Activated naive CD4-positive, alpha-beta T cell treated with anti-CD3 and anti-CD28 coated beads, Interleukin-2, amount 50 U/mL, for 16 hours (primary cell): ENCODE measurements around the gene OSBPL3.
"Not testable (repeated sequence)": the region's sequence is repeated elsewhere in the genome, so short reads cannot be mapped to it uniquely, and the experiment has no call there.

ENCODE experiments used
- DNase-seq: peaks from one replicate; pipeline ENCODE4 v3.0.0-alpha.2; 2020

The OSBPL3 gene

DNA sequence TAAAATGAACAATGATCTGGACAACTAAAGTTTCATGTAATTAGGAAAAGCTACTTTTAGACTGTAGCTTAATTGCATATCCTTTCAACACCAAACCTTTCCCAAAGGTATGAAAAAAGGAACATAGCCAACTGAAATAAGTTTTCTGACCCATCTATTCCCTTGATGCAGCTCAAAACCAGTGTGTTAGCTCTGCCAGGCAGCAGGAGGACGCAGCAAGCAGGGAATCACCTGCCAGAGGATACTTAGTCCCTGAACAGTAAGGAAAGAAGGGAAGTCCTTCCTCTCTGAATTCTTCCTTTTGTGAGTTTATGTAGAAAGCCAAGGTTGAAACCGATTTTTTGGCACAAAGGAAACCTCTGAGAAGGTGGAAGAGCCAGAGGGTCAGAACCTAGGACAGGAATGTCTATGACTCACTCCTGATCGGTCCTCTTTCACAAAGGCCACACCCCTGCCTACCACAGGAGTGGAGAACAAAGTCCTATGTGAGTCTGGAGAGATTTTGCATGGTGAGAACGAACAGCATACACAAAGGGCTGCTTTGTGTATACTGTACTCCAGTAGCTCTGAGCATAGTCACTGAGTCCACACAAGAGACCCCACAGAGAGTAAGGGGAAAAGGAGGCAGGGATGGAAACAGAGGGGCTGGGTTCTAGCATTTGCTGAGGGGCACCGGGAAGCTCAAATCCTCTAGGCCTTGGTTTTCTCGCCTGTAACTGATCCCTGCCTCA is 153.9 kb downstream of the OSBPL3 start:
- DNase-seq, result no peak

DNA sequence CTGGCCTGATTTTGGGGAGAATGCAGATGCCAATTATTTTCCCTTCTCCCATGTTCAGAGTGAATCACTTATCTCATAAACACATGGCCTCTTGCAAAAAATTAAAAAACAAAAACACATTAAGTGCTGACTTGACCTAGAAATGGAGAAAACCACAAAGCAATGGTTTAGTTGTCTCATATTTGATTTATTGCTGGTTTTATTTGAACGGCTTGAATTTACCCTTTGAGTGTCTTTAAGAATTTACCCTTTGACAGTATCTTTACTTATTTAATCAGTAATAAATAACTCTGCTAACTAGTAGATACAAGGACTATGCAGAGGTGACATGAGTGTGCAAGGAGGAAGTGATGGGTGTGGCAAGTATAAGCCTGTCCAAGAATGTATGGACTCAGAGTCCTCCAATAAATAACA is 154.6 kb downstream of the OSBPL3 start:
- DNase-seq, result no peak

DNA sequence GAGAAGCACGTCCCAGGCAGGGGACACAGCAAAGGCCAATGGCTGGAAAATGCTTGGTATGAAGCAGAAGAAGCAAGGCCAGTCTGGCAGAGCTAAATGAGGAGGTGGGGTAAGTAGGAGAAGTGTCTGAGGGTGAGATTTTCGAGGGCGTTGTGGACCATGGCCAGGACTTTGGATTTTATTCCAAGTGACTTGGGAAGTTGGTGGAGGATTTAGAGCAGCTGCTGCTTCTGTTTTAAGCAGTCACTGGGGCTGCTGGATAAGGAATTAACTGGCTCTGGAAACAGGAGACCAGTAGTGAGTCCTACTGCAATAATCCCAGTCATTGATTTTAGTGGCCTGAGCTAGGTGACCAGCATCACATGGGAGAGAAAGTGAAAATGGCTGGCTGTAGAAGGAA is 155.1 kb downstream of the OSBPL3 start:
- DNase-seq, result no peak

DNA sequence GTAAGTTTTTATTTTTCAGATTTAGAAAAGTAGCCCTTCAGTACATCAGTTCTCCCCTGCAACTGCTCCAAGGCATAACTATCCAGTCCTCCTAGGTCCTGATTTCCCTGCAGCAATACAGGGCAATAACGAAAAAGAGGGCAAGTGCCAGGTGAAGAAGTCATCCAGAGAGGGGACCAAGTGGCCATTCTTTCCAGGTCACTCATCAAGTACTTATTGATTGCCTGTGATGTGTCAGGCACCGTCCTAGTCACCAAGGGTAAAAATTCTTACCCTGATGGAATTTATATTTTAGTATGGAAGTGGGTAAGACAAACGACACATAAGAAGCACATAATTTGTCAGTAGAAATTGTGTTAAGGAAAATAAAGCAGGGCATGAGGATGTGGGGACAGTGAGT is 155.6 kb downstream of the OSBPL3 start:
- DNase-seq, result no peak

DNA sequence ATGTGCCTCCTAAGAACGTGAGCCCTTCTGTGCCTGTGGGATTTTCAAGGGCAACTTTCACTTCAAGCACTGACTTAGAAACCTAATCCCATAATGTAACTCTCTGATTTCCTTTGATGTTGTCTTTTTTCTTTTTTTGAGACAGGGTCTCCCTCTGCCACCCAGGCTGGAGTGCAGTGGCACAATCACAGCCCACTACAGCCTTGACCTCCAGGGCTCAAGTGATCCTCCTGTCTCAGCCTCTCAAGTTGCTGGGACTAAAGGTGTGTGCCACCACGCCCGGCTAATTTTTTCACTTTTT is 158.3 kb downstream of the OSBPL3 start:
- no peak for DNase-seq

DNA sequence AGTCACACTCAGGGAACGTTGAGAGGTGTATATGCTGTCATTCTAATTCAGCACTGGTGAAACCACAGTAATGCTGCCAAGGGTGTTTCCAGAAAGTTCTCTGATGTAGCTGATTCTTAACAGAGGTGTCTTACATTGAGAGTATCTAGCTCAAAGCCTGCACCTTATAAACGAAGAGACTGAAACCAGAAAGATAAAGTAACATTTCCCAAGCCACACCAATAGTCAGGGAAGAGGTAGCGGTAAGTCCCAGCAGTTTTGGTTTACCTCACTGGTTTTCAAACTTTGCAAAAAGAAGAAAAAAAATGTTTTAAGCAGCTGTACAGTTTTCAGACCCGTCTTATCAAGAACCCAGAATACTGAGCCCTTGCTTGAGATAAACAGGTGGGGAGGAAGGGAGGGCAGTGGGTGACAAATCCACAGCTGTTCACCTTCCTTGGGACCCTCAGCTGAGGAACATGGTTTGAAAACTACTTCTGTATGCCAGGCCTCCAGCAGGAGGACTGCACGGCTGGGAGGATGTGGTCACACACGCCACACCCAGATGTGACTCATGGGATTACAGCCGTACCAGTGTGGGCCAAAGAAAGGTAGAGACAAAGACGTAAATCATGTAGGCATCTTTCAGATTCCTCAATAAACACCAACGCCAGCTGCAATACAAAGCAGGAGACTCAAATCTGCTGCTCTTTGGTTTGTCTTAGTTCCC is 158.8 kb downstream of the OSBPL3 start:
- peak; percentile 73 for DNase-seq

DNA sequence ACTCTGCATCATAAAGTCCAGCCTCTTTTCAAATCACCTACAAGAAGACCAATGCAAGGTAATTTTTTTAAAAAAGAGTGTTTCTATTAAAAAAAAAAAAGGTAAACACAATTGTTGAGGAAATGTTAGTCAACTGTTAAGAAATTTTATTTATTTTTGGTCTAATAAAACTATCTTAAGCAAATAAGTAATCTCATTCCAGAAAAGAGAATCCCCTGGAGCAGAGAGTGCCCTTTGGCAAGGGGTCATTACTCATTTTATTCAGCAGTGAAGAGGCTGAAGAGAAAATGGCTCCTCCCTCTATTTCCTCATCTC is 159.3 kb downstream of the OSBPL3 start:
- DNase-seq, result no peak

DNA sequence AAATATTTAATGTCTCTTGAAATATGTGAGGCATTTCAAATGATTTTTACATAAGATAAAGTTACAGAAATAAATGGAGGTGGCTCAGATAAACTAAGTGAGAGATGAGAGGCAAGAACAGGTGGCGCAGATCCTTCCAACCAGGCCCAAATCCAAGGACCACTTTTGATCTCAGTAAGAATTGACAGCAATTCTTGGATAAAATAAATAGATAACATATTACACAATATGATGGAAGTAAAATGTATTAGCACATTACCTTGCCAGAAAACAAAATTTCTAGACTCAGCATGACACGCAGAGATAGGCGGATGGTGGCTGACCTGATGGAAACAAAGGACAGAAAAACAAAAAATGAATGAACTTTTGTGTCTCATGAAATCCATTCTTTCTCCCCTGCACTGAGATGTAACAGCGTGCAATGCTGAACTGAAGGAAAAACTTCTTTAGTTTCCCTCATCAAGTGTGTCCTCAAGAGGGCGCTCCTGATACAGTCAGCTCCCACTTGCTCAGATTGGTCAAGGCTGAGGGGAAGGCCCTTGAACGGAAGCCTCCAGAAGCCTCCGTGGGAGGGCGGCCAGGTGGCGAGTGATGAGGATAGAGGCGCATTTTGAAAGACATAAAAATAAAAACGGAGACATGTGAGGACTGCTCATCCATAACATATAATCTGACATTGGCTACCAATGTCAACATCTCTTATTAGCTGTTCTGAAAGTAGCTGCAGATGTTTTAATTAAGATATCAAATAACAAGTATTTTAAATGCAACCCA is 159.9 kb downstream of the OSBPL3 start:
- peak; percentile 62 for DNase-seq

DNA sequence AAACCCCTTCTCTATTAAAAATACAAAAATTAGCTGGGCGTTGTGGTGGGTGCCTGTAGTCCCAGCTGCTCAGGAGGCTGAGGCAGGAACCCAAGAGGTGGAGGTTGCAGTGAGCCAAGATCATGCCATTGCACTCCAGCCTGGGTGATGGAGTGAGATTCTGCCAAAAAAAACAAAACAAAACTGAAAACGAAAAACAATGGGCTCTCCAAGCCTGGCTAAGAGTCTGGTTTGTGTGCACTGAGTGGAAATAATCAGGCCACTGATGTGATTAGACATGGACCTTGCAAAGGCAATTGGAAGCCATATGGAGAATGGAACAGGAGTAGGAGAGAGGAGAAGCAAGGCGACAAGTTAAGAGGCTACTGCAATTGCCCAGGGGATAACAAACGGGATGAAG is 162.6 kb downstream of the OSBPL3 start:
- no peak for DNase-seq

DNA sequence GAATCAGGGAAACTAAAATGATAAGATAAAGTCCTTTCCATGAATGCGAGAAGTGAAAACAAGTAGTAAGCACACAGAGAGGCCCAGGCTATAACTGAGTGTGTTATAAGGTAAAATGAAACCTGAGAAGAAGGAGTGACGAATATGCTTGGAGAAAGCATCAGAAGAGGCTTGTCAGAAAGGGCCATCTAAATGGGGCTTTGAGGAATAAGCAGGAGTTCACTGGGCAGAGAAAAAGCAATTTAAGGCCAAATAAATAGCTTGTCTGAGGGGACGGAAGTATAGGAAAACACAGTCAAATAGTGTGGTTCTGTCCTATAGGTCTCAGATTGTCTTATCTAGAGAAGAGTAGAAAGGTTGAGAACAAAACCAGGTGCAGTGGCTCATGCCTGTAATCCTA is 163.1 kb downstream of the OSBPL3 start:
- DNase-seq, result no peak

DNA sequence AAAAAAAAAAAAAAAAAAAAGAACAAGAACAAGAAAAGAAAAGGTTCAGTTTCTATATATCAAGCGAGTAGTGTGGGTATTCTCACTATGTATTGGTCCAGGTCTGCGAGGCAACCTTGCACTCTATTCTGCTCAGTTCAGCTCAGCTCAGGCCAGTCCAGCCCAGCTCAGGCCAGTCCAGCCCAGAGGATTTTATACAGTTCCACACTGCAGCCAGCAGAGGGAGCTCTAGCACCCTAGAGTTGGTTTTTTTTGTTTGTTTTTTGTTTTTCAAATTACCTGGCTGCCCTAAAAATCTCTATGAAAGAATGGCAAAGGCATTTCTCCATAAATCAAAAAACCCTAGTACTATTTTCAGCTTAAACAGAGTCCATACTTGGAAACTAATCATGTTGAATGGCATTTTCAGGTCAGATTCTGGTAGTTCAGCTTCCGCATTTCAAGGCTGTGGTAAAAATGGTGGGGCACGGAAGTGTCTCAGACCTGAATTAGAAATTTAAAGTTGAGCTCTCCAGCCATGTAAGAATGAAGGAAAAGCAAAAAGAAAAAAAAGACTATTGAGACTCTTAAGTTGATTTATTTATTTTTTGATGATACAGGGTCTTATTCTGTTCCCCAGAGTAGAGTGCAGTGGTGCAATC is 167.6 kb downstream of the OSBPL3 start:
- DNase-seq, result peak; percentile 29

DNA sequence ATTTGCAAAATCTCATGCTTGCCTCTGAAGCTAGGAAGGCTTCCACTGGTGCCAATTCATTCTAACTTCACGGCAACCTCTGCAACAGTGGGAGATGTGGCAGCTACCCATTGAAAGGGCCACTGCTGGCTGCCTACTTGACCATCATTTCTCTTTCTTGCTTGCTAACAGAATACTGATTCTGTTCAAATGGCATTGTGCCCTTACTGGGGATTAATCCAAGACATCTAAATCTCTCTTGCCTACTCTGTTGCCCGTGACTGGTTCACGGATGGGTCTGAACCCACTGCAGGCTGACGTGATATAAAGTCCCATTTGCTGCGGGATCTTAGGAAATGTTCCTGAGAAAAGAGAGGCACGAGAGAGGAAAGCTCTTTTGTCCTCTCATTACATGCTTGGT is 171.5 kb downstream of the OSBPL3 start:
- DNase-seq, result no peak

DNA sequence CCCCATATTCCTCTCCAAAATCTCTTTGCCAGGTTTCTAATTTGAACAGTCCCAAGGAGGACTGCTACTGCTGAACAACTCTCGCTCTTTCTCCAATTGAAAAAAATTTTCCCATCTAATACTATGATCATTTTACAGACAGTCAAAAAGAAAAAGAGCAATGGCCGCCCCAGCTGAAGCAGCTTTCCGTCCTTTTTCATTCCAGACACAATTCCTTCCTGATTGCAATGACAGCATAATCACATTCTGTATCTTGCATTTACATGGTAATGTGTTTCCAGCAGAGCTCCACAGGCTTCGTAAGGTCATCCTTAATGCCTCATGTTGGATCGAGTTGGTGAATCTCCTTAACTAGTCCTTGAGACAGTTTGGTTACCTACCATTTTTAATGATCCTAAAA is 177.7 kb downstream of the OSBPL3 start:
- DNase-seq, result no peak

DNA sequence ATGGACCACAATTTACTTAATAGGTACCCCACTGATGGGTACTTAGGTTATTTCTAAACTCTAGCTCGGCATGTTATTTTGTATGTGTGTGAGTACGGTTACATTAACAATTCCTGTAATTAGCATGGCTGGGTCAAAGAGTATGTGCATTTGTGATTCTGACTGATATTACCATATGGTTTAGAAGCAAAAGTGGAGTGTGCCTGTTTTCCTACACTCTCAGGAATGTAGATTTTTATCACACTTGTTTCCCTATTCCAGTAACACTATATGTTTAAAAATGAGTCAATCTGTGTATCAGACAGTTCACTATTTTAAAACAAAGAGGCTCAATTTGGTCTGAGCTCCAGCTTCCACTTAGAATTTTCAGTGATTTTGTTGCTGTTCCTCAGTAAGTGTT is 178.1 kb downstream of the OSBPL3 start:
- DNase-seq, result no peak

DNA sequence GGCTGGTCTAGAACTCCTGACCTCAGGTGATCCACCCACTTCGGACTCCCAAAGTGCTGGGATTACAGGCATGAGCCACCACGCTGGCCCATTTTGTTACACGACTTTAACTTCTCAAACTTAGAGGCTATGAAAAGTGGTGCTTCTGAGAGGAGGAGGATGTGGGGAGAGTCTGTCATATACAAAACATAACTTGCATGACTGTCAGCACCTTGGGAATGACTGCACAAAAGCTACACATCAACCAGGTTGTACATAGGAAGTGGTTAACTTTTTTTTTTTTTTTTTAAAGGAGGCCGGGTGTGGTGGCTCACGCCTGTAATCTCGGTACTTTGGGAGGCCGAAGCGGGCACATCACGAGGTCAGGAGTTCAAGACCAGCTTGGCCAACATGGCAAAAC is 179.3 kb downstream of the OSBPL3 start:
- no peak for DNase-seq

DNA sequence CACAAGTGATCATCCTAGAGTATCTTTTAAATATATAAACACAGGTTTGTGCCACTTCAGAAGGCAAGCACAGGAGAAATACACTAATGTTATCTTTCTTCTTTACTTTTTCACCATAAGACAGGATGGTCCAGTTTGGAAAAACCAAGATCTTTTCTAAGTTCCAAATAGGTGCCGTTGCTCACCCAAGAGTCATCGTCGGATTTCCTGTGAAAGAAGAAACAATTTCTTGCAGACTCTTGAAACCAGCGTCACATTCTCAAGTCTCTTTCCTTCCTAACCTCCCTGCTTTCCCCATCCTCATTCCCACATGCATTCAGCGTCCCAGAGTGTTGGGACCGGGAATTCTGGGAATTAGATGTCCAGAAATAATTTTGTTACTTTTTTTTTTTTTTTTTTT is 179.9 kb downstream of the OSBPL3 start:
- no peak for DNase-seq

DNA sequence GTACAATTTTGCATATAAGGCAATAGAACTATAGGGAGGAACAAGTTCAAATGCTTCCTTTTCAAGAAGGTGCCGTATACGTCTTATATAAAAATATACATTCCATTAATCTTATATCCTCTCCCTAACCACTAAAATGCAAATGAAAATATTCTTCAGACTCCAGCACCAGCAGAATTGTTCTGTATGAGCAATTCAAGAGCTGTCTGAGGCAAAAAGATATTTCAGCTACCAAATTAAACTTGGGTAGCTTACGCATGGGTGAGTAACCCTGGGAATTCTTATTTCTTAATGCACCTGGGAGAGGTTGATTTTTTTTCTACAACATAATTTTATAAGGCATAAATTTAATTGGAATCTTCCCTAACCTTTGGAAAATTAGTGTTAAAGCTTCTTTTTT is 180.5 kb downstream of the OSBPL3 start:
- DNase-seq, result no peak

DNA sequence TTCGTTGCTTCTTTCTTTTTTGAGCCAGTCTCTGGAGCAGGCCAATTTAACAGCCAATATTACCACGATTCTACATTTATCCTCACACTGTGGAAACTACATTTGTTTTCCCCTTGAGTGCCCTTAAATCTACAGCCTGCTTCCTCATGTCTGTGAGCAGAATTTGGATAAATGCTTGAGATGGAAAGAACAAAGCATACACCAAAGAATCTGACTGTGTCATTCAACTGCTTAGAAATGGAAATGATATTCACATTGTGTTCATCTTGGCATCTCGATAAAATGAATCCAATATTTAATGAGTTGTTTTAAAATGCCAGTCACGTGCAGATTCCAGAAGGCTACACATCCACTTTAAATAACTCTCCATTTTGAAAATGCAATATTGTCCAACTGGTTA is 181.7 kb downstream of the OSBPL3 start:
- DNase-seq, result no peak

DNA sequence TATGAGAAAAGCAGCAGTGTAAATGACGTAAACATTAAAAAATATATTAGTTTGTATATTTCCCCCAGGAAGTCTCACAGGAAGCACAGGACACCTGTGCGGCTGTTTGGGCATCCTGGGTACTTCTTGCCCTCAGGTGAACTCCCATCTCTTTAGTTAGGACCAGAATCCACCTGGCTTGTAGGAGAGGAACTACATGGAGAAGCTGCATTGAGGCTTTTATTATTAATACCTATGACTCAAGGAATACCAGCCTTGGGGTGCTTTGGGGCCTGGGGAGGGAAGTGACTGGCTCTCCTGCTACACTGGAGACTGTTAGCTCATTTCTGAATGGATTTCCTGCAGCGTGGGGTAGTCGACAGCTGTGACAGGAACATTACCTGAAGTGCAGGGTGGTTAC is 182.7 kb downstream of the OSBPL3 start:
- DNase-seq, result no peak

DNA sequence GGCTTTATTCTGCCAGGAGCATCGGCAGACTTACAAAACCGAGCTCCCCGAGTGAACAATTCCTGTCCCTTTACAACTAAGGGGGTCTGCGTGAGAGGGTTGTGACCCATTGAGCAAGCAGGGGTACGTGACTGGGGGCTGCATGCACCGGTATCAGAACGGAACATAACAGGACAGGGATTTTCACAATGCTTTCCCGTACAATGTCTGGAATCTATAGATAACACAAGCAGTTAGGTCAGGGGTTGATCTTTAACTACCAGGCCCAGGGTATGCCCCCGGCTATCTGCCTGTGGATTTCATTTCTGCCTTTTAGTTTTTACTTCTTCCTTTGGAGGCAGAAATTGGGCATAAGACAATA is 184.6 kb downstream of the OSBPL3 start:
- no peak for DNase-seq

DNA sequence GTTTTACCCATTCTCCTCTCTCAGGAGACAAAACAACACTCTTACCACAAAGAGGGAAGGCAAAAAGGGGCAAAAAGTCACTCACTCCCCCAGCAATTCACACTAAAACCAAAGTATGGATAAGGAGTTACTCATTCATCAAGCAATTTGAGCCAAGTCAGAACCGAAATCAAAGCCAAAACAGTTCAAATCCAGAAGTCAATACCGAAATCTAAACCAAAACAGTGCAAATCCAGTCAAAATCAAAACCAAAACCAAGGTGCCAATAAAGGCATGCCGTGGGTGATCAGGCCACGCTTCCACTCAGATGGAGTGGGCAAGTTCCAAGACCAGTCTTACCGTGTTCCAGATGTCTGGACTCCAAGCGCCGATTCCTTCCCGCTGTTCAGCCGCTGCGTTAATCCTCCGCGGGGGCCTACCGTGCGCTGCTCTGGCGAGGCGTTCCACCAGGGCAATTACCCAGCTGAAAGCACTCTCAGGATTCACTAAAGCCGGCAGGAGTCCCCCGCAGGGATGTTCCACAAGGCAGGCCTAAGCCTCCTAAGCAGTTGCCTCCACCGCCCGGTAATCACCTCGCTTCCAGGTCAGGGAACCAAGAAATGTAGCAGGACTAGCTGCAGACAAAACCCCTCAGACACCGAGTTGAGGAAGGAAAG is 185.1 kb downstream of the OSBPL3 start:
- DNase-seq, result not testable (repeated sequence)

DNA sequence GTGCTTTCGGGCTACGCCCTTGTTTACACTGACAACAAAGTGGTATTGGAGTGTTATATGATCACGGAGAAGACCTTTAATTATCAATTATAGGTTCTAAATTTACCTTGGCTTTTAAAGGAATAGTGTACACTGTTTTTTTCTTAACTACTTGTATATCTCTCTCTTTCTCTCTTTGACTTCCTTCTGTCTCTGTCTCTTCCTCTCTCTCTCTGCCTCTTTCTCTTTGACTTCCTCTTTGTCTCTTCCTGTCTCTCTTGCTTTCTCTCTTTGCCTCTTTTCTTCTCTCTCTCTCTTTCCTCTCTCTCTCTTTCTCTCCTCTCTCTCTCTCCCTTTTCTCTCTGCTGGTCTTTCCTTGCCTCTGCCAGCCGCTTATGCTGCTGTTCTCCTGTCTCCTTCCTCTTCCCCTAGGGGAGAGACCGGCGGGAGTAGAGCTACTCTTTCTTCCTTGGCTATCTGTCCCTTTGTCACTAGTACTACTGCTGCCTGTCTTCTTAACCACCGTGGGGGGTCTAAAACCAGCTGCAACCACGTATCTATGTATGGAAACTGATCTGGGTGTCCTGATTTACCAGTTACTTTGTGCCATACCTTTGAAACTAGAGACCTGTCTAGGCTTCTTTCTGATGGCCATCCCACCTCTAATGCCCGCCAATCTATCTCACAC is 185.9 kb downstream of the OSBPL3 start:
- no peak for DNase-seq
